GM15510 (cell line): ENCODE data around the gene FMNL3.
A peak's percentile ranks its signal among the peaks of the same experiment; 100 is the strongest.

ENCODE experiments used
- POLR2A ChIP-seq: IDR thresholded peaks from 3 replicates; pipeline ENCODE4 v1.6.1; 2011; ENCODE audit warnings: borderline replicate concordance; ENCODE audit not compliant: insufficient read length; ENCODE audit errors: extremely low read depth

Gene FMNL3

GRCh38 chr12:49707128-49707811 lies at the start of gene FMNL3:
Gene FMNL3, minus strand, starts transcription at chr12:49707405. Its CDS starts 225 bp downstream, at chr12:49707180.
- TF ChIP-seq POLR2A = peak; percentile 67

GRCh38 chr12:49750996-49751393 lies 43.8 kb upstream of the FMNL3 start:
- no peak for TF ChIP-seq POLR2A

- TF ChIP-seq POLR2A = no peak
Measured at GRCh38 chr12:49750027-49750995, 43.1 kb upstream of the FMNL3 start.

GRCh38 chr12:49748800-49749199 lies 41.6 kb upstream of the FMNL3 start:
- no peak for TF ChIP-seq POLR2A

- no peak for TF ChIP-seq POLR2A
Measured at GRCh38 chr12:49748306-49748705, 41.1 kb upstream of the FMNL3 start.

- TF ChIP-seq POLR2A = no peak
Measured at GRCh38 chr12:49744363-49744885, 37.2 kb upstream of the FMNL3 start.

- peak; percentile 36 for TF ChIP-seq POLR2A
Measured at GRCh38 chr12:49741882-49742620, 34.8 kb upstream of the FMNL3 start.

GRCh38 chr12:49740930-49741881 lies 34.0 kb upstream of the FMNL3 start, which contains the start of gene TMBIM6:
Gene TMBIM6, plus strand, starts transcription at chr12:49741557. Its CDS starts 10,937 bp downstream, at chr12:49752494.
- peak; percentile 95 for TF ChIP-seq POLR2A

GRCh38 chr12:49733219-49734017 lies 26.2 kb upstream of the FMNL3 start:
- TF ChIP-seq POLR2A = no peak

GRCh38 chr12:49730568-49731101 lies 23.4 kb upstream of the FMNL3 start:
- TF ChIP-seq POLR2A = no peak

- TF ChIP-seq POLR2A = no peak
Measured at GRCh38 chr12:49730050-49730449, 22.8 kb upstream of the FMNL3 start.

- TF ChIP-seq POLR2A = no peak
Measured at GRCh38 chr12:49728446-49728845, 21.2 kb upstream of the FMNL3 start.

- TF ChIP-seq POLR2A = no peak
Measured at GRCh38 chr12:49720214-49720613, 13.0 kb upstream of the FMNL3 start.

GRCh38 chr12:49716553-49716952 lies 9.3 kb upstream of the FMNL3 start:
- TF ChIP-seq POLR2A = no peak
